GM21786 (cell line): ENCODE measurements around the gene FHAD1.
A peak's percentile ranks its signal among the peaks of the same experiment; 100 is the strongest.
"Not testable (repeated sequence)": the region's sequence is repeated elsewhere in the genome, so short reads cannot be mapped to it uniquely, and the experiment has no call there.

Source experiments
- ATAC-seq: cut with Tn5 transposase; IDR thresholded peaks from one replicate; pipeline ENCODE4 v1.9.1; 2021; ENCODE audit not compliant: unreplicated experiment

The FHAD1 gene

GRCh38 chr1:15412175-15412800, 165.3 kb downstream of the FHAD1 start:
- ATAC-seq: no peak

- ATAC-seq: no peak
These were observed 165.8 kb downstream of the FHAD1 start for GRCh38 chr1:15412843-15413242.

DNA sequence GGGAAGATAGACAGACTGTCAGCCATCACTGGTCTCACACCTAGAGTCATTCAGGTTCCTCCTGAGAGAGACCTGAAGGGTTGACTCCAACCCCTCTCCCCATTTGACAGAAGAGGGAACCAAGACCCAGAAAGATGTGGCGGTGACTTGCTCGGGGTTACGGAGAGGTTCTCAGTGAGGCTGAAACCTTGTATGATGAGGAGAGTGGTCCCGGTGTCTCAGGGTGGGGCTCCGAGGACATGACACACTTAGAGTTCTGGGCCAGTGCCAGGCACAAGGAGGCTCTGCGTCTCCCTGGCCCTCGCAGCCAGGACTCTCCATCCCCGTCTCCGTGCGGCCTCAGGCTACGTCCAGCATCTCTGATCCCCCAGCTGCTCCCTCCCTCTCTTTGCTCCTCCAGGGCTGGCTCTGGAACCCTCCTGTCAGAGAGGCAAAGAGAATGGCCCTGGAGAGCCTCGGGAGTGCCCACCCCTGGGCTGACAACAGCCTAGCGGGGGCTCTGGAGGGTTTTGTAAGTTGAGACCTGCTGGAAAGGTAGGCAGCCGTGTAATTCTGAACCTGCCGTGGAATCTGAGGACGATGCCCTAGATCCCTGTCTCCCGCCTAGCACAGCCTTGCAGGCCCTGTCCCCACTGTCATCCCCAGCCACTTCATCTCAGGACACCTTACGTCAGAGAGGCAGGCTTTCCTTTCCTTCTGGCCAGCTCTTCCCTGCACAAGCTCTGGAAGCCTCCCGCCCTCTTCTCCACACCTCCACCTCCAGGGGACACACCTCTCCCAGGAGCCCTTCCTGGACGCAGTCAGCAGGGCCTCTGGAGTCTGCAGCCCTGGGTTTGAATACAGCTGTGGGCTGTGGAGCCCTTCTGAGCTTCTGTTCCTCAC, 166.8 kb downstream of the FHAD1 start:
- no peak for ATAC-seq

DNA sequence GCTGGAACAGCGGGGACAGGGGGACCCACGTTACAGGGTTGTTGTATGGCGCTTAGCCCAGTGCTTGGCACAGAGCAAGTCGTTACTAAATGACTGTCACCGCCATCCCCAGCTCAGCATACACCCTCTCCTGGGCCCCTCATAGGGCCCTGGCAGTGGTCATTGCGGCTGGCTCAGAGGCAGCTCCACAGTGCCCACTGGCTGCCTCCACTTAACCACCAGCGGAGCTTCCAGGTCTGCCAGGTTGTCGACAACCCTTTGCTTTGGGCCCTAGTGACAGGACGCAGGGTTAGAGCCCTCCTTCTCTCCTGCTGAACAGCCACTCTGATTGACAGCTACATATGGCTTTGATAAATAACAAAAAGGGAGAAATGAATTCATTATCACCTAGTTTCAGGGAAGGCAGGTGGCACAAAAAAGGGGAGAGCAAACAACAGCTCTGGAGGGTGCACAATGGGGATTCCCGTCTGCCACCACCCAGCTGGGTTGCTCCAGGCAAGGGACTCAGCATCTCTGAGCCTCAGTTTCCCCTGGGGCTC, 167.5 kb downstream of the FHAD1 start:
- ATAC-seq: no peak

DNA sequence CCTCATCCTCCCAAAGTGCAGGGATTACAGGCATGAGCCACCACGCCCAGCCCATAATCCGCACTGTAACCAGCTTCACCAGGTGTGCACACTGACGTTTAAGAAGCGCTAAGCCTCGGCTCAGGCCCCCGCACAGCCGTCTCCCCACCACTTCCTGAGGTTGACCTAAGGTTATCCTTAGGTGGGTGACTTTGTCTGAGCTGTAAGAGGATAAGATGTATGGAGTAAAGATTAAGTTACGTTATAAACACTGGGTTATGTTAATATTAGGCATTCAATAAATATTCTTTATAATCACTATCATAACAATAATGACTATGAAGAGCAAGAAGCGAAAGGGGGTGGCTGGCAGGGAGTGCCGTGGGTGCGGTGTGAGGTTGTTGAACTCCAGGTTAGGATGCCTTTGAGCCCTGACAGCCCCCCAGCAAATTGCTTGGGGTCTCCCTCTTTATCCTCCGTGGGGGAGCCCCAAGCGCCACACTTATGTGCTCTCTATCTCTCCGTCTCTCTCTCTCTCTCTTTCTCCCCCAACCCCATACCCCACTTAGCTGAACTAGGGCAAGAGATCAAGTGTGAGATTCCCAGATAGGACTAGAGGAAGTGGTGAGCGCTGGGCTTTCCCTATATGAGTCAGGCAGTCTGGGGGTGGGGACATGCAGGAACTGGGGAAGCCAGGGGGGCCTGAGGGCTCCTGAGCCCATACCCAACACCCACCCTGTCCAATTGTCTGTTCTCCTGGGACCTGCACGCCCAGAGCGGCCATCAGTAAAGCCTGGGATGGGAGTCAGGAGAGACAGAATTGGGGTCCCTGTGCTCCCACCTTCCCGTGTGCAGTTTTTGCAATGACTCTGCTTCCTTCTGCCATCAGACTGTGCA, 170.3 kb downstream of the FHAD1 start:
- ATAC-seq: peak; percentile 43

DNA sequence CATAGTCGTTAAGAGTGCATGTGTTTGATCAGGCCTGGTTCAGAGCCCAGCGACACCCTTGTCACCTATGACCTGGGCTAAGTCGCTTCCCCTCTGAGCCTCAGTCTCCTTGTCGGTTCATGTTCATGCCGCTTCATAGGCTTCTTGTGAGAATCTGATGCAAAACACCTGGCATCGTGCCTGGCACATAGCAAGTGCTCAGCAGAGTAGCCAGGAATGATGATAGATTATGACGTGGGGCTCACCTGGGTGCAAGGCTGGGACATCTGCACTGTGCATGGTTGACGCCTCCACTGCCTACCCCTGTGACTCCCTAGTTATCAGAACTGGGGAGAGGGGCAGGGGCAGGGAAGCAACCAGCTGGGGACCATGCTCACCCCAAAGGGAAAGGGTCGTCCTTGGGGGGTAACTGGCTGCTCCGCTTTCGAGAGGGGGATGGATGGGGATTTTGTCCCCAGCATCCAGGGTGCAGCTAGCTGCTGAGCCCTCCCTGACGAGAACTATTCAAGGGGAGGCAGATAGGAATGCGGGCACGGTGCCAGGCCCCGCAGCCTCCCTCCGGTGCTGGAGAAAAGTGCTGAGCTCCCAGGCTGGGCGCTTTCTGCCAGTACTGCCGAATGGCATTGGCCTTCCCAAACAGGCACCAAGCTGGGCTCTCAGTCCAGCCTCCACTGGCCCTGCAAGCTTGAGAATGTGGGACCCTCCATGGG, 171.9 kb downstream of the FHAD1 start:
- no peak for ATAC-seq

DNA sequence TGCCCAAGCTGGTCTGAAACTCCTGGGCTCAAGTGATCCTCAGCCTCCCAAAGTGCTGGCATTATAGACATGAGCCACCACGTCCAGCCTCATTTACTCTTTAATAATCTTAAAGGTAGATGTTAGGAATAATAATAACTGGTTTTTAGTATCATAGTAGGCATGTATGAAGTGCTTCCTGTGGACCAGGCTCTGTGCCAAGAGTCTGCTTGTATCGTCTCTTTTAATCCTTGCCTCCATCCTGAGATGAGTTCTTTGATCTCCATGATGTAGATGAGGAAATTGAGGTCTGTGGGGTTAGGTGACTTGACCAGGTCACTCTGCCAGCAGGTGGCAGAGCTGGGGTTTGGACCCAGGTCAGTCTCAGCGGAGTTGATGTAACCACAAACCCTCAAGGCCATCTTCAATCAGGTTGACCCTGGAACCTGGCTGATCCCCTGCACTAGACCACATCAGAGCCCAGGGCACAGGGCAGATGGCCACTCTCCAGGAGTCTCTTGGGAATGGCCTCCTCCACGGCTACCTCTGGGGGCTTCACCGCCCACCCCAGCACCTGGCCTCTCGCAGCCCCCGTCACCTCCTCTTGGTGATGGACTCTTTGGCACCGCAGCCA, 173.9 kb downstream of the FHAD1 start:
- no peak for ATAC-seq

GRCh38 chr1:15422871-15423270, 175.8 kb downstream of the FHAD1 start:
- ATAC-seq: no peak

DNA sequence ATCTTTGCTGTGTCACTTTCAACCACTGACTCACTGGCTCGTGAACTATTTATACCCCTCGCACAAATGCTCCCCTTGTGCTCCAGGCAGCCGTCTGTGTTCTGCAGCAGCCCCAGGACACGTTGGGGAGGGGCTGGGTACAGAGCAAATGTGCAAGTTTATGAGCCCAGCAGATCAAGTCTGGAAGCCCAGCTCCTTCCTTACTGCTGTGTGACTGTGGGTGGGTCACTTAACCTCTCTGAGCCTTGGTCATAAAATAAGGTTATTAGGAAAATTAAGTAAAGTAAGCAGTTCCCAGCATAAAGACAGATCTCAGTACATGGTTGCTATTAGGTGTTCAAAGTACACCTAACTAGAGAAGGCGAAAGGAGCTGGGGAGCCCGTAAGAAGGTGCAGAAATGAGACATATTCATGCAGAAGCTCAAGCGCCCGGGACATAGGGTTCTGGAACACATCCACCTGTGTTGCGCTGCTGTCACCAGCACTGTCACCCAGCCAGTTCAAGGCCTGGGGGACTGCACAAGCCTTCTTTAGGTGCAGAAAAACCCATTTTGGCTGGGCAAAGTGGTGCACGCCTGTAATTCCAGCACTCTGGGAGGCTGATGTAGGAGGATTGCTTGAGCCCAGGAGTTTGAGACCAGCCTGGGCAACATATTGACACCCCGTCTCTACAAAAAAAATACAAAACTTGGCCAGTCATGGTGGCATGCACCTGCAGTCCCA, 176.5 kb downstream of the FHAD1 start:
- no peak for ATAC-seq

DNA sequence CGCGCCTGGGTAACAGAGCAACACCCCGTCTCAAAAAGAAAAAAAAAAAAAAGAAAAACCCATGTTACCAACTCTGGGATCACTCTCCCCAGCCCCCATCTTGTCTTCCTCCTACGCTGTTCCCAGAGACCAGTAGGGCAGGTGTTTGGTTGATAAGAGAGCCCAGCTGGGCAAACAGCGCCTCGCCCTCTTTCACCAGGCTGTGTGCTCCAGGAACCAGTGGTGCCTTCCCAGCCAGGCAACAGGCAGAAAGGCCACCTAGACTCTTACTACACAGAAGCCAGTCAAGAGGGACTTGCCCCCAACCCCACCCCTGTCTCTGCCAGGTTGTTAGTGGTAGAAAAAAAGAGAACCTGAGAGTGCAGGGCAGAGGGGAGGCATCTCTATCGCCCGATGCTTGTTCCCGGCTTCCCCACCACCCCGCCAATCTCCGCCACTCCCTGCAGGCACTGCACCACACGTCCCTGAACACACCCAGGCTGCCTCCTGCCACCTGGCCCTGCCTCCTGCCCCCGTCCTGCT, 177.2 kb downstream of the FHAD1 start:
- ATAC-seq: no peak

DNA sequence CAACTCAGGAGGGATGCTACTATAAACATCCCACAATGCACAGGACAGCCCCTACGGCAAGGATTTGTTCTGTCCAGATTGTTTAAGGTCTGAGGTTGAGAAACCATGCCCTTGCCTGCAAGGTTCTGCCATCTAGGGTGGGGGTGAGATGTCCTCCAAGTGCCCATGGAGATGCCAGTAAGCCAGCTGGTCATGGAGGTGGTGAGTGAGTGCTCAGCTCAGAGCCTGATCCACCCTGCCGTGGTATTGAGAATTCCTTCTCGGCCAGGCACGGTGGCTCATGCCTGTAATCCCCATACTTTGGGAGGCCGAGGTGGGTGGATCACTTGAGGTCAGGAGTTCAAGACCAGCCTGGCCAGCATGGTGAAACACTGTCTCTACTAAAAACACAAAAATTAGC, 178.0 kb downstream of the FHAD1 start:
- no peak for ATAC-seq

DNA sequence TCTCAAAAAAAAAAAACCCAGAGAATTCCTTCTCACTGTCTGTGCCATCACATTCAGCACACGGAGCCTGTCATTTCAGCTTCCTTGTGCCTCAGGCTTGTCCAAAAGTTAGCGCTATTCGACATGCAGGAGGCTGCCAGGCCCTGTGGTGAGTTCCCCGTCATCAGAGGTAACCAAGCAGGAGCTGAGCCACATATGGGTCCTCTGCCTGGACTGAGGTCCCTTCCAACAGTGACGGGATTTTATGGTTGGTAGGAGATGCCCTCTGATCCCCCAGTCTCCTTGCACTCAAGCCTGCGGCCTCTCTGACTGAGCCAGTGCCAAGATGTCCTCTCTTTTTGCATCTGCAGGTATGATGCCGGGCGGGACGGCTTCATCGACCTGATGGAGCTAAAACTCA, 178.5 kb downstream of the FHAD1 start:
- ATAC-seq: no peak

DNA sequence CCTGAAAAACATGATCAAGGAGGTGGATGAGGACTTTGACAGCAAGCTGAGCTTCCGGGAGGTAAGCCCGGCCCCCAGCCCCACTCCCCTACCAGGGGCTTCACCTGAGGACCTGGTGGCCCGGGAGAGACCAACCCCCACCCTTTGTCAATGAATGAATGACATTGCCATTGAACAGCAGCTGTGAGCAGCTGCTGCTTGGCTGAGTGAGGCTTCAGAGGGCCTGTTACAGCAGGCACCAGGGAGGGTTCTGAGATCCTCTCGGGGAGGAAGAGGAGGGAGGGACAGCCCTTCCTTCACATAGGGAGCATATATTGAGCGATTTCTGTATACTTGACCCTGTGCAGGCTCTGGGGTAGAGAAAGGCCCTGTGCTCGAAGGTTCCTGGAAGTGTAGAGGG, 178.9 kb downstream of the FHAD1 start:
- ATAC-seq: no peak

DNA sequence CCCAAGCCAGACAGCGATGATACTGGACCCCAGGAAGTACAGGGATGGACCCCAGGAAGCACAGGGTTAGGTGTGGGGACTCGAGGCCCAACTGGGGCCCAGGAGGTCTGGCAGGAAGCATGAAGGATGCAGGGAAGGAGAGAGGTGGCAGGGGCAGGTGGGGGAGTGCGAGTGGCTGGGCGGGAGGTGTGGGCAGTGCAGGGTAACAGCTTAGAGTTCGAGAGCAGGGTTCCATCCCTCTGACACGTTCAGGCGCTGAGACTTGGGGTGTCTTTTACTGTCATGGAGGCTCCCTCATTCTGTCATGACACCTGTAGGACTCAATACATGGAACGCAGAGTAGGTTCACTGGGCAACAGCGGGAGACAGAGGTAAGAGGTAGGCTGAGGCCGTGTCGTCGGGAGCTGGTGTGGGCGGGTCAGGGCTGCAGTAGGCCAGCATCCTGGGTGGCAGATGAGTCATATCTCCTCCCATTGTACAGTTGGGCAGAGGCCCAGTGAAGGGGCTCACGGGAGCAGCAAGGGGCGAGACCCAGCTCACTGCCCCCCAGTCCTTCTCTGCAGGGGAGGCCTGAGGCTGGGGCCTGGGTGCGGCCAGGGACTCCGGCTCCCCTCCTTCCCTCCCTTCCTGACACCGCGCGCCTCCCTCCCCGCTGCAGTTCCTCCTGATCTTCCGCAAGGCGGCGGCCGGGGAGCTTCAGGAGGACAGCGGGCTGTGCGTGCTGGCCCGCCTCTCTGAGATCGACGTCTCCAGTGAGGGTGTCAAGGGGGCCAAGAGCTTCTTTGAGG, 179.7 kb downstream of the FHAD1 start:
- ATAC-seq: no peak

GRCh38 chr1:15427280-15427666, 180.2 kb downstream of the FHAD1 start:
- no peak for ATAC-seq

- not testable (repeated sequence) for ATAC-seq
These were observed 181.2 kb downstream of the FHAD1 start for GRCh38 chr1:15428252-15428651.

DNA sequence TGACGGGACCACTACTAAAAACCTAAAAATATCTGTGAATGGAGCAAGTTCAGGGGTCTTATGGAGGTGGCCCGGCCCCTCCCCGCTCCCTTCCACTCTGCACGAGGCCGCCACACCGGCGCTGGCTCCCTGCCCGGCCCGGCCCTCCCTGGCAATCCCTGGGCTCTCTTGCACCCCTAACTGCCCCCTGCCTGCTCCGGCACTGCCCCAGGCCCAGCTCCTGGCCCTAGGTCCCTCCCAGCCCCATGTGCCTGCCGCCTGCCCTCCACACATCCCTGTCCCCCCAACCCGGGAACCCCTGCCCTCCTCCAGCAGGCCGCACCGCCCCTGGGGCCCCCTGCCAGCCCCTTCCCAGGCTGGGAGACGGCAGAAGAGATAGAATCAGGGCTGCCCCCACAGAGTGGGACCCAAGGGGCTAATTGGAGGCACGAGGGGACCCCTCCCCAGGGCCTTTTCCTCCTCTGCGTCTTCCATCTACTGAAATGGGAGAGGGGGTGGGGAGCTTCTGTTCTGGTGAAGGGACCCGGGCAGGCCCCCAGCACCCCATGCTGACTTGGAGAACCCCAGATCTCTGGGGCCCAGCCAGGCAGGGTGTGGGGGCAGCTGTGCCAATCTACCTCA, 181.9 kb downstream of the FHAD1 start:
- no peak for ATAC-seq

DNA sequence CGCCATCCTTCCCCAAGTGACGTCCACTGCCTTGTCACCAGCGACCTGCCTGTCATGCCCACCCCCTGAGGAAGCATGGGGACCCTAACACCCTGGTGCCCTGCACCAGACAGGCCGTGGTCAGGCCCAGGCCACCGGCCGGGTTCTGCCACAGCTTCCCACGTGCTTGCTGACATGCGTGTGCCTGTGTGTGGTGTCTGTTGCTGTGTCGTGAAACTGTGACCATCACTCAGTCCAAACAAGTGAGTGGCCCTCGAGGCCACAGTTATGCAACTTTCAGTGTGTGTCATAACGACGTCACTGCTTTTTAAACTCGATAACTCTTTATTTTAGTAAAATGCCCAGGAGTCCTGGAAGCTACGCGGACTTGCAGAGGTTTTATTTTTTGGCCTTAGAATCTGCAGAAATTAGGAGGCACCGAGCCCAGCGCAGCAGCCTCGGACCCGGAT, 182.7 kb downstream of the FHAD1 start:
- ATAC-seq: no peak
